Measurements from ENCODE around the gene CDC42EP5. TPM values are rescaled to one million over a fixed set of nuclear protein-coding genes. Genes with fewer than 3 reads are reported as not detected.

The CDC42EP5 gene
- polyA plus RNA-seq, 1 experiment: 22.5 TPM

- ChIA-PET CTCF (no interaction called here), POLR2A (no interaction called here)
- no peak for TF ChIP-seq CTCF (IDR thresholded peaks at IDR 0.05; ENCODE audit: insufficient read depth, low read depth, low read length)
- no peak overlapping the region for H3K4me3 ChIP-seq (ENCODE audit: low read depth, low read length)
- no peak for DNase-seq (ENCODE audit: low read depth)
- H3K36me3 ChIP-seq (ENCODE audit: control insufficient read depth, insufficient read depth, low read length): peaks cover 83% of the 10 kb centered on the region
- no peaks in the 10 kb centered on the region for H3K27me3 ChIP-seq (ENCODE audit: control insufficient read depth, insufficient read depth, low read length)
These were observed 16.4 kb downstream of the CDC42EP5 start for GRCh38 chr19:54456423-54457373.

DNA sequence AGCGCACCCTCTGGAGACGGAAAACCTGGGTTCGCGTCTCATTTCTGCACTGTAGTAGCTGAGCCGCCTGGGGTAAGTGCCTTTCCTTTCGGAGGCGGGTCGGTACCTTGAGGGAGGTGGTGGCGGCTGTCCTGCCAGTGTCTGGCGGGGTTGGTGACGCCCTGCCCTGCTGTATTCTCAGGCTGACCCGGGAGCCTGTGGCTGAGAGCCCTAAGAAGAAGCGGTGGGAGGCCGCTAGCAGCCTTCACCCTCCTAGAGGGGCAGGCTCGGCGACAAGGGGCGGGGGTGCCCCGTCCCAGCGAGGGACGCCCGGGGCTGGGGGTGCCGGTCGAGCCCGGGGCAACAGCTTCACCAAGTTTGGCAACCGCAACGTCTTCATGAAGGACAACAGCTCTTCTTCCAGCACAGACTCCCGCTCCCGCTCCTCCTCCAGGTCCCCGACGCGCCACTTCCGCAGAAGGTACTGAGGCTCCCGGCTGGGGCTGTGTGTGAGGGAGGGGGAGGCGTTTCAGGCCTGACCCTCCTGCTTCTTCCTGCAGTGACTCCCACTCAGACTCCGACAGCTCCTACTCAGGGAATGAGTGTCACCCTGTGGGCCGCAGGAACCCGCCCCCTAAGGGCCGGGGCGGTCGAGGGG lies 17.2 kb downstream of the CDC42EP5 start:
- H3K36me3 ChIP-seq (ENCODE audit: control insufficient read depth, insufficient read depth, low read length): peaks cover 81% of the 10 kb centered on the region
- no peaks in the 10 kb centered on the region for H3K27me3 ChIP-seq (ENCODE audit: control insufficient read depth, insufficient read depth, low read length)
- CTCF ChIA-PET: no interaction called here
- no peak for TF ChIP-seq CTCF (IDR thresholded peaks at IDR 0.05; ENCODE audit: insufficient read depth, low read depth, low read length)
- POLR2A ChIA-PET: no interaction called here
- no peak overlapping the region for H3K4me3 ChIP-seq (ENCODE audit: low read depth, low read length)
- DNase-seq (ENCODE audit: low read depth): no peak

- Histone ChIP-seq H3K36me3 (ENCODE audit: control insufficient read depth, insufficient read depth, low read length) (peaks cover 75% of the 10 kb centered on the region), H3K4me3 (ENCODE audit: low read depth, low read length) (no peak overlapping the region), H3K27me3 (ENCODE audit: control insufficient read depth, insufficient read depth, low read length) (no peaks in the 10 kb centered on the region)
- ChIA-PET POLR2A (no interaction called here), CTCF (interaction anchor here (0.9 to 1.9 kb wide), 2 partner anchors 8 to 16 kb away, joined by 3 to 11 read pairs; partner anchors contain the start of gene LENG9)
- no peak for DNase-seq (ENCODE audit: low read depth)
- no peak for TF ChIP-seq CTCF (IDR thresholded peaks at IDR 0.05; ENCODE audit: insufficient read depth, low read depth, low read length)
These were observed 18.1 kb downstream of the CDC42EP5 start for GRCh38 chr19:54454781-54455675.

- DNase-seq (ENCODE audit: low read depth): no peak
- no peak for TF ChIP-seq CTCF (IDR thresholded peaks at IDR 0.05; ENCODE audit: insufficient read depth, low read depth, low read length)
- CTCF ChIA-PET: interaction anchor here (0.6 to 1.9 kb wide), 3 partner anchors 8 to 782 kb away, joined by 3 to 11 read pairs (median 5); partner anchors contain the start of gene LENG9
- POLR2A ChIA-PET: no interaction called here
- Histone ChIP-seq H3K27me3 (ENCODE audit: control insufficient read depth, insufficient read depth, low read length) (no peaks in the 10 kb centered on the region), H3K4me3 (ENCODE audit: low read depth, low read length) (no peak overlapping the region), H3K36me3 (ENCODE audit: control insufficient read depth, insufficient read depth, low read length) (peaks cover 68% of the 10 kb centered on the region)
These were observed 18.9 kb downstream of the CDC42EP5 start for GRCh38 chr19:54453921-54454780.

Measured in BJ (cell line).